Duodenal mucosa (tissue), 2 donors: ENCODE results near the gene SLC7A10.
"Not testable (repeated sequence)": the region's sequence is repeated elsewhere in the genome, so short reads cannot be mapped to it uniquely, and the experiment has no call there.

Experiments used
- H3K27ac ChIP-seq: one replicate; pipeline ENCODE4 v1.7.0; 2013; ENCODE audit warnings: low read depth, low read length
- H3K27me3 ChIP-seq, 2 donors: one replicate each; pipeline ENCODE4 v1.7.0; 2013; ENCODE audit warnings: low read length in 2 of 2, control low read depth in 1 of 2; ENCODE audit not compliant: insufficient read depth in 2 of 2, control insufficient read depth in 1 of 2
- H3K36me3 ChIP-seq, 2 donors: one replicate each; pipeline ENCODE4 v1.7.0; 2013; ENCODE audit warnings: low read length in 2 of 2, control low read depth in 1 of 2; ENCODE audit not compliant: insufficient read depth in 2 of 2, control insufficient read depth in 1 of 2
- H3K4me1 ChIP-seq, 2 donors: one replicate each; pipeline ENCODE4 v1.7.0; 2013; ENCODE audit warnings: low read length in 2 of 2, control low read depth in 1 of 2; ENCODE audit not compliant: insufficient read depth in 2 of 2, control insufficient read depth in 1 of 2
- H3K4me3 ChIP-seq, 2 donors: one replicate each; pipeline ENCODE4 v1.7.0; 2013; ENCODE audit warnings: low read length in 2 of 2, low read depth in 1 of 2
- H3K9ac ChIP-seq, 2 donors: one replicate each; pipeline ENCODE4 v1.7.0; 2013; ENCODE audit warnings: low read length in 2 of 2, low read depth in 1 of 2
- H3K9me3 ChIP-seq, 2 donors: one replicate each; pipeline ENCODE4 v1.7.0; 2013; ENCODE audit warnings: low read length in 2 of 2, control low read depth in 1 of 2; ENCODE audit not compliant: control insufficient read depth in 1 of 2

SLC7A10 gene

GRCh38 chr19:33229962-33230361, 4.3 kb upstream of the SLC7A10 start:
- peaks cover 10 to 17% of the 10 kb centered on the region in 2 donors for H3K9me3 ChIP-seq
- no peak overlapping the region for H3K27ac ChIP-seq
- peaks cover 30 to 37% of the 10 kb centered on the region in 2 donors for H3K27me3 ChIP-seq
- H3K36me3 ChIP-seq, result no peaks in the 10 kb centered on the region
- H3K4me1 ChIP-seq, result peaks cover 0 to 5% of the 10 kb centered on the region in 2 donors
- no peak overlapping the region for H3K4me3 ChIP-seq
- H3K9ac ChIP-seq, result no peak overlapping the region

DNA sequence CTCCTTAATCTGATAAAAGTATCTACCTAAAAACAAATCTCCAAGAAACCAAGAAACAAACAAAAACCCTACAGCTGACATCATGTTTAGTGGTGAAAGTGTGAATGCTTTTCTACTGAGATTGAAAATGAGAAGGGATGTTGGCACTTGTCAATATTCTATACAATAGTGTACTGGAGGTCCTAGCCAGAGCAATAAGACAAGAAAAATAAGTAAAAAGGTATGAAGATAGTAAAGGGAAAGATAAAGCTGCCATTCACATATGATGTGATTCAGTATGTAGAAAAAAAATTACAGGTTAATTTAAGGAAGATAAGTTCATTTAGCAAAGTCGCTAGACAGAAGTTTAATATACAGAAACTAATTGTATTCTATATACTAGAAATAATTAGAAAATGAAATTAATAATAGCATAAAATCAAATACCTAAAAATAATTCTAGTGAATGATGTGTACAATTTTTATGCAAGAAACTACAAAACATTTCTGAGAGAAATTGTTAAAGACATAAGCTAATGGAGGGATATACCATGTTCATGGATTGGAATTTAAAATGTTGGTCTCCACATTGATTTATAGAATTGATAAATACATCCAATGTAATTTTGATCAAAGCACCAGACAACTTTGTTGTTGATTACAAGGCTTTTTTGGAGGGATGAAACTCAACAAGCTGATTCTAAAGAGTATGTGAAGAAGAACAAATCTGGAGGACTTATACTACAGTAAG, 2.4 kb upstream of the SLC7A10 start:
- Histone ChIP-seq H3K4me3 (no peak overlapping the region), H3K27me3 (peaks cover 42 to 50% of the 10 kb centered on the region in 2 donors), H3K4me1 (peaks cover 0 to 5% of the 10 kb centered on the region in 2 donors)

DNA sequence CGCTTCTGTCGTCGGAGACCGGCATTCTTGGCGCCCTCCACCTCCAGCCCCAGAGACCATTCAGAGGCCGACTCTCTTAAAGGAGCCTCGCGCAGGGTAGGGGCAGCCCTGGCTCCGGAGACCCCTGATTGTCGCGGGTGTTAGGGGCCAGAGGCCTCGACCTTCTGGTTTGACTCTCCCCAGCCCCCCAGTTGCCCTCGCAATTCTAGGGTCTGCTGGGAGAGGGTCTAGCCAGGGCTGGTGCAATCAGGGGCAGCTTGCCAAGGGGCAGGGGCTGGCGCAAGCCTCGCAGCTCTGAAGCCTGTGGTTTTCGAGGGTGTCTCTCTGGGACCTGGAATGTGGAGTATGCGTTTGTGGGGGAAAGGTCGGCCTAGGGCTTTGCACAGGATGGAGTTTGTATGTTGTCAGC, 1.6 kb upstream of the SLC7A10 start:
- Histone ChIP-seq H3K36me3 (no peaks in the 10 kb centered on the region), H3K27ac (no peak overlapping the region), H3K9me3 (peaks cover 10 to 17% of the 10 kb centered on the region in 2 donors), H3K4me1 (peaks cover 0 to 5% of the 10 kb centered on the region in 2 donors), H3K27me3 (peaks cover 42 to 46% of the 10 kb centered on the region in 2 donors), H3K4me3 (no peak overlapping the region), H3K9ac (no peak overlapping the region)

More for the DNA sequence above, 2.4 kb upstream of the SLC7A10 start:
- H3K36me3 ChIP-seq, result no peaks in the 10 kb centered on the region
- H3K9ac ChIP-seq, result no peak overlapping the region
- no peak overlapping the region for H3K27ac ChIP-seq
- H3K9me3 ChIP-seq, result peaks cover 10 to 17% of the 10 kb centered on the region in 2 donors

GRCh38 chr19:33226550-33227241, 1.0 kb upstream of the SLC7A10 start:
- H3K27me3 ChIP-seq, result peaks cover 42 to 45% of the 10 kb centered on the region in 2 donors
- H3K4me3 ChIP-seq, result peak overlapping the region in 1 of 2 donors; percentile 36
- H3K9me3 ChIP-seq, result peaks cover 10 to 17% of the 10 kb centered on the region in 2 donors
- peaks cover 0 to 5% of the 10 kb centered on the region in 2 donors for H3K4me1 ChIP-seq
- no peaks in the 10 kb centered on the region for H3K36me3 ChIP-seq
- no peak overlapping the region for H3K27ac ChIP-seq
- no peak overlapping the region for H3K9ac ChIP-seq

GRCh38 chr19:33224694-33225457, 774 bp downstream of the SLC7A10 start:
- Histone ChIP-seq H3K9me3 (peaks cover 10 to 17% of the 10 kb centered on the region in 2 donors), H3K9ac (no peak overlapping the region), H3K27me3 (peaks cover 42 to 44% of the 10 kb centered on the region in 2 donors), H3K36me3 (no peaks in the 10 kb centered on the region), H3K4me1 (peaks cover 0 to 5% of the 10 kb centered on the region in 2 donors), H3K4me3 (no peak overlapping the region), H3K27ac (no peak overlapping the region)

DNA sequence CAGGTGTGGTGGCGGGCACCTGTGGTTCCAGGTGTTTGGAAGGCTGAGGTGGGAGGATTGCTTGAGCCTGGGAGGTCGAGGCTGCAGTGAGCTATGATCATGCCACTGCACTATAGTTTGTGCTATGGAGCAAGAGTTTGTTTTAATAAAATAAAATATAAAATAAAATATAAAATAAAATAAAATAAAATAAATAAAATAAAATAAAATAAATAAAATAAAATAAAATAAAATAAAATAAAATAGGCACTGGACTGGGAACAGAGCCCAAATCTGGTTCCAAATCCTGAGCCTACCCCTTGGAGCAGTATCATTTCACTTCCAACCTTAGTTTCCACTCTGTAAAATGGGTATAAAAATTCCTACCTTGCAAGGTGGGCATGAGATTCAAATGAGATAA, 3.4 kb downstream of the SLC7A10 start:
- H3K9me3 ChIP-seq, H3K4me1 ChIP-seq, H3K27ac ChIP-seq, H3K36me3 ChIP-seq, H3K4me3 ChIP-seq, H3K9ac ChIP-seq: not testable (repeated sequence)
- peaks cover 29 to 33% of the 10 kb centered on the region in 2 donors for H3K27me3 ChIP-seq

DNA sequence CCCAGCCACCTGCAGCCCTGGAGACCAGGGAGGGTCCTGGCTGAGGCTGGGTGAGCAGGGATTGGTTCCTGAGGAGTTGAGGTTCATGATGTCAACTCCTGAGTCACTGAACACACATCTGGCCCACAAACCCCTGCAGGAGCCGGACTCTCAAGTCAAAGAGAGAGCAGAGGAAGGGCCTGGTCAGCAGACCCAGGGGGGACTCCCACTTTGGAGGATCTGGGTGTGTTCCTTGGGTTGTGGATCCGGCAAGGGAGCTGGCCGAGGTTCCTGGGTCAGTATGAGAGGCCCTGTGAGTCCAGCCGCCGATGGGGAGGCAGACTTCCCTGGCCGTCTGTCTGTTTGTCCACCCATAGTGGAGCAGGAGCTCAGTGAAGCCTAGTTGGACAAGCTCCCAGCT, 4.0 kb downstream of the SLC7A10 start:
- H3K4me3 ChIP-seq, result no peak overlapping the region
- no peaks in the 10 kb centered on the region for H3K9me3 ChIP-seq
- H3K36me3 ChIP-seq, result no peaks in the 10 kb centered on the region
- peaks cover 0 to 5% of the 10 kb centered on the region in 2 donors for H3K4me1 ChIP-seq
- H3K27me3 ChIP-seq, result peaks cover 26 to 30% of the 10 kb centered on the region in 2 donors
- H3K27ac ChIP-seq, result no peak overlapping the region
- no peak overlapping the region for H3K9ac ChIP-seq

DNA sequence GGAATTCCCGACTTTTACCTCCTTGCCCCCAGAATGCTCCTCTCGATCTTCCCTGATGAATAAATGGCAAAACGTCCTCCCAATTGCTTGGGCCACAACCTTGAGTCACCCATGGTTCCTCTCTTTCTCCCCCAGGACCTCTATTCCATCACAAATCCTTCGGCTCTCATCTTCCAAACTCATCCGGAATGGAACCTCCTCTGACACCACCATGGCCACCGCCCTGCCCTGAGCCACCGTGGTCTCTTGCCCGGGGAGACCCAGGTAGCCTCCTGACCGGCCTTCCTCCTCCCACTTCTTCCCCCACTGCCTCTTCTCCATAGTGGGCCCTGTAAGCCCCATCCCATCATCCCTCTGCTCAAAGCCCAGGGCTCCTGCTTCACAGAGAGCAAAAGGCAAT, 4.9 kb downstream of the SLC7A10 start:
- H3K4me3 ChIP-seq, result no peak overlapping the region
- no peak overlapping the region for H3K27ac ChIP-seq
- no peak overlapping the region for H3K9ac ChIP-seq
- no peaks in the 10 kb centered on the region for H3K4me1 ChIP-seq
- peaks cover 19 to 22% of the 10 kb centered on the region in 2 donors for H3K27me3 ChIP-seq
- H3K36me3 ChIP-seq, result no peaks in the 10 kb centered on the region
- H3K9me3 ChIP-seq, result no peaks in the 10 kb centered on the region

GRCh38 chr19:33220115-33220514, 5.5 kb downstream of the SLC7A10 start:
- no peak overlapping the region for H3K27ac ChIP-seq
- no peak overlapping the region for H3K9ac ChIP-seq
- H3K9me3 ChIP-seq, result no peaks in the 10 kb centered on the region
- H3K27me3 ChIP-seq, result peaks cover 14 to 17% of the 10 kb centered on the region in 2 donors
- no peaks in the 10 kb centered on the region for H3K36me3 ChIP-seq
- H3K4me3 ChIP-seq, result no peak overlapping the region
- no peaks in the 10 kb centered on the region for H3K4me1 ChIP-seq
